ENCODE data around the gene MYH14.

Gene MYH14

GRCh38 chr19:50172726-50173125 is 30.7 kb upstream of the MYH14 start:
- Histone ChIP-seq H3K4me2 (ENCODE audit: low read length) (no peak overlapping the region), H4K20me1 (ENCODE audit: insufficient read depth, low read length) (no peaks in the 10 kb centered on the region), H2AFZ (ENCODE audit: low read depth, low read length) (no peak overlapping the region), H3K79me2 (ENCODE audit: low read length) (no peaks in the 10 kb centered on the region), H3K9me3 (ENCODE audit: insufficient read depth, low read length) (no peaks in the 10 kb centered on the region), H3K36me3 (replicated peaks; ENCODE audit: low read depth, low read length) (no peaks in the 10 kb centered on the region), H3K27me3 (ENCODE audit: low read depth, low read length) (no peaks in the 10 kb centered on the region), H3K4me1 (ENCODE audit: low read length) (no peaks in the 10 kb centered on the region), H3K4me3 (ENCODE audit: low read length) (no peak overlapping the region), H3K9ac (ENCODE audit: low read length) (no peak overlapping the region), H3K27ac (ENCODE audit: low read length) (no peak overlapping the region)
- TF ChIP-seq CTCF (IDR thresholded peaks at IDR 0.05; ENCODE audit: low read depth, low read length) (no peak), EZH2phosphoT487 (IDR thresholded peaks at IDR 0.05; ENCODE audit: low read depth) (no peak)

GRCh38 chr19:50173127-50173526 is 30.3 kb upstream of the MYH14 start:
- H3K36me3 ChIP-seq (replicated peaks; ENCODE audit: low read depth, low read length) = no peaks in the 10 kb centered on the region
- TF ChIP-seq EZH2phosphoT487 (IDR thresholded peaks at IDR 0.05; ENCODE audit: low read depth) (no peak), CTCF (IDR thresholded peaks at IDR 0.05; ENCODE audit: low read depth, low read length) (no peak)
- H3K27me3 ChIP-seq (ENCODE audit: low read depth, low read length) = no peaks in the 10 kb centered on the region
- no peaks in the 10 kb centered on the region for H4K20me1 ChIP-seq (ENCODE audit: insufficient read depth, low read length)
- H3K4me3 ChIP-seq (ENCODE audit: low read length) = no peak overlapping the region
- no peaks in the 10 kb centered on the region for H3K79me2 ChIP-seq (ENCODE audit: low read length)
- H3K9ac ChIP-seq (ENCODE audit: low read length) = no peak overlapping the region
- no peak overlapping the region for H3K27ac ChIP-seq (ENCODE audit: low read length)
- H3K4me1 ChIP-seq (ENCODE audit: low read length) = peaks cover 1% of the 10 kb centered on the region
- no peaks in the 10 kb centered on the region for H3K9me3 ChIP-seq (ENCODE audit: insufficient read depth, low read length)
- no peak overlapping the region for H3K4me2 ChIP-seq (ENCODE audit: low read length)
- no peak overlapping the region for H2AFZ ChIP-seq (ENCODE audit: low read depth, low read length)

GRCh38 chr19:50174100-50174793 is 29.2 kb upstream of the MYH14 start:
- H3K4me3 ChIP-seq (ENCODE audit: low read length) = no peak overlapping the region
- no peaks in the 10 kb centered on the region for H3K27me3 ChIP-seq (ENCODE audit: low read depth, low read length)
- TF ChIP-seq EZH2phosphoT487 (IDR thresholded peaks at IDR 0.05; ENCODE audit: low read depth) (no peak), CTCF (IDR thresholded peaks at IDR 0.05; ENCODE audit: low read depth, low read length) (no peak)
- no peaks in the 10 kb centered on the region for H3K79me2 ChIP-seq (ENCODE audit: low read length)
- H4K20me1 ChIP-seq (ENCODE audit: insufficient read depth, low read length) = no peaks in the 10 kb centered on the region
- H3K4me2 ChIP-seq (ENCODE audit: low read length) = no peak overlapping the region
- no peaks in the 10 kb centered on the region for H3K9me3 ChIP-seq (ENCODE audit: insufficient read depth, low read length)
- H3K9ac ChIP-seq (ENCODE audit: low read length) = no peak overlapping the region
- H3K4me1 ChIP-seq (ENCODE audit: low read length) = peaks cover 12% of the 10 kb centered on the region
- no peaks in the 10 kb centered on the region for H3K36me3 ChIP-seq (replicated peaks; ENCODE audit: low read depth, low read length)
- H3K27ac ChIP-seq (ENCODE audit: low read length) = no peak overlapping the region
- H2AFZ ChIP-seq (ENCODE audit: low read depth, low read length) = no peak overlapping the region

GRCh38 chr19:50175924-50176323 is 27.5 kb upstream of the MYH14 start:
- H3K9me3 ChIP-seq (ENCODE audit: insufficient read depth, low read length) = no peaks in the 10 kb centered on the region
- peaks cover 19% of the 10 kb centered on the region for H3K4me1 ChIP-seq (ENCODE audit: low read length)
- H3K4me2 ChIP-seq (ENCODE audit: low read length) = no peak overlapping the region
- no peaks in the 10 kb centered on the region for H3K79me2 ChIP-seq (ENCODE audit: low read length)
- H3K27me3 ChIP-seq (ENCODE audit: low read depth, low read length) = no peaks in the 10 kb centered on the region
- H3K4me3 ChIP-seq (ENCODE audit: low read length) = no peak overlapping the region
- H4K20me1 ChIP-seq (ENCODE audit: insufficient read depth, low read length) = no peaks in the 10 kb centered on the region
- no peaks in the 10 kb centered on the region for H3K36me3 ChIP-seq (replicated peaks; ENCODE audit: low read depth, low read length)
- H3K27ac ChIP-seq (ENCODE audit: low read length) = no peak overlapping the region
- H3K9ac ChIP-seq (ENCODE audit: low read length) = no peak overlapping the region
- TF ChIP-seq EZH2phosphoT487 (IDR thresholded peaks at IDR 0.05; ENCODE audit: low read depth) (no peak), CTCF (IDR thresholded peaks at IDR 0.05; ENCODE audit: low read depth, low read length) (no peak)
- no peak overlapping the region for H2AFZ ChIP-seq (ENCODE audit: low read depth, low read length)
